Measurements from ENCODE around the gene INAFM2. TPM values are rescaled to one million over a fixed set of nuclear protein-coding genes. Genes with fewer than 3 reads are reported as not detected.

The INAFM2 gene
- total and polyA plus RNA-seq, 10 donors: 7.4 to 29.6 (median 18.7) TPM

DNA sequence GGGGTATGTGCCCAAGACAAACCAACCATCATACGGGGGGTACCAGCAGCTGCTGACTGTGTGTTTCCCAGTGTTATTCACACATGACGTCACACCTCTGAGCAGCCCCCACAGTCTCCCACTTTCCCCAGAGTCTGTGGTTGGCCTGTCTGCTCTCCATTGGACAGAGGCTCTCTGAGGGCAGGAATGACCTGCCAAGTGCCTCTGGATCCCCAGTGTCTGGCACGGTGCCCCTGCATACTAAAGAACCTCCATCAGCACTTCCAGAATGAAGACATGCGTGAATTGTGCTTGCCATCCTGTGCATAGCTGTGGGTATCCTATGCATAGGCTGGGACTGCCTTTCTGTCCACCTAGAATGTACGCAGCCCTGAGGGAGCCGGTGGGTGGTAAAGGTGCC is 20.7 kb downstream of the INAFM2 start:
- 42 to 67% (median 48%) methylated on average over 4 to 6 of the region's 6 CpGs for WGBS, 5 donors
- Histone ChIP-seq H3K4me3 (no peak overlapping the region), H3K27me3 (replicated peaks in 1 of 7) (peaks cover 0 to 5% (median 0%) of the 10 kb centered on the region in 7 donors), H3K27ac (no peak overlapping the region), H3K9me3 (no peaks in the 10 kb centered on the region), H3K36me3 (no peaks in the 10 kb centered on the region), H3K4me1 (peaks cover 0 to 45% (median 30%) of the 10 kb centered on the region in 6 donors)
- TF ChIP-seq POLR2A (IDR thresholded peaks at IDR 0.05): no peak
- TF ChIP-seq POLR2AphosphoS5 (IDR thresholded peaks at IDR 0.05): no peak
- TF ChIP-seq, protein P1, sequence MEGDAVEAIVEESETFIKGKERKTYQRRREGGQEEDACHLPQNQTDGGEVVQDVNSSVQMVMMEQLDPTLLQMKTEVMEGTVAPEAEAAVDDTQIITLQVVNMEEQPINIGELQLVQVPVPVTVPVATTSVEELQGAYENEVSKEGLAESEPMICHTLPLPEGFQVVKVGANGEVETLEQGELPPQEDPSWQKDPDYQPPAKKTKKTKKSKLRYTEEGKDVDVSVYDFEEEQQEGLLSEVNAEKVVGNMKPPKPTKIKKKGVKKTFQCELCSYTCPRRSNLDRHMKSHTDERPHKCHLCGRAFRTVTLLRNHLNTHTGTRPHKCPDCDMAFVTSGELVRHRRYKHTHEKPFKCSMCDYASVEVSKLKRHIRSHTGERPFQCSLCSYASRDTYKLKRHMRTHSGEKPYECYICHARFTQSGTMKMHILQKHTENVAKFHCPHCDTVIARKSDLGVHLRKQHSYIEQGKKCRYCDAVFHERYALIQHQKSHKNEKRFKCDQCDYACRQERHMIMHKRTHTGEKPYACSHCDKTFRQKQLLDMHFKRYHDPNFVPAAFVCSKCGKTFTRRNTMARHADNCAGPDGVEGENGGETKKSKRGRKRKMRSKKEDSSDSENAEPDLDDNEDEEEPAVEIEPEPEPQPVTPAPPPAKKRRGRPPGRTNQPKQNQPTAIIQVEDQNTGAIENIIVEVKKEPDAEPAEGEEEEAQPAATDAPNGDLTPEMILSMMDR (IDR thresholded peaks at IDR 0.05 in 8 of 11, conservative IDR thresholded peaks at IDR 0.05 in 3 of 11): no peak
- no peak for DNase-seq
- intact Hi-C loops (cut with DNase I; ENCODE audit: low total_unique reads): loop anchor here (5.0 kb wide), 1 partner anchor 78 kb away; no protein-coding TSS in a partner anchor

DNA sequence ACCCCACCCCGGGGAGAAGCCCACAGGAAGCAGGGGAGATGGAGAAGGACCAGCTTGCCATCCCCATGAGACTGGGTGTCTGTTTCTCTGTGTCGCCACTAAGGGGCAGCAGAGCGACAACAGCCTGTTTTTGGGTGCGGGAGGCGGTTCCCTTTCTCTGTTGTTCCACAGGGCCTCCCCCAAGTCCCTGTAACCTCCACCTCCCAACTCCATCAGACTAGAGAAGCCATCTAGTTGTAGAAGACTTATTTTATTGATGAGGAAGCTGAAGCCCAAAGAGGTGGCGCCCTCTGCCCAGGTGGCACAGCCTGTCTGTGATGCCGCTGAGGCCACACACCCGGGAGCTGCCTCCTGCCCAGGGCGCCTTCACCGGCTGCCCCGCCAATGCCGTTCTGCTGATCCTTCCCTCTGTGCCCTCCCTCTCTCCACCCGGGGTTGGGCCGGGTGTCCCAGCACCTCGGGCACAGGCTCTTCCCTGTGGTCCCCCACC is 21.2 kb downstream of the INAFM2 start:
- no peak overlapping the region for H3K27ac ChIP-seq
- TF ChIP-seq POLR2AphosphoS5 (IDR thresholded peaks at IDR 0.05): no peak
- TF ChIP-seq, protein P1 (IDR thresholded peaks at IDR 0.05 in 8 of 11, conservative IDR thresholded peaks at IDR 0.05 in 3 of 11): peak; percentile 55 to 89 (median 78)
- 25 to 43% (median 37%) methylated on average over 13 to 15 of the region's 15 CpGs for WGBS, 5 donors
- peaks cover 0 to 5% (median 0%) of the 10 kb centered on the region in 7 donors for H3K27me3 ChIP-seq (replicated peaks in 1 of 7)
- peaks cover 0 to 41% (median 27%) of the 10 kb centered on the region in 6 donors for H3K4me1 ChIP-seq
- DNase-seq: peak; percentile 91
- H3K36me3 ChIP-seq: no peaks in the 10 kb centered on the region
- intact Hi-C loops (cut with DNase I; ENCODE audit: low total_unique reads): loop anchor here (5.0 kb wide), 1 partner anchor 78 kb away; no protein-coding TSS in a partner anchor
- no peak overlapping the region for H3K4me3 ChIP-seq
- H3K9me3 ChIP-seq: no peaks in the 10 kb centered on the region

DNA sequence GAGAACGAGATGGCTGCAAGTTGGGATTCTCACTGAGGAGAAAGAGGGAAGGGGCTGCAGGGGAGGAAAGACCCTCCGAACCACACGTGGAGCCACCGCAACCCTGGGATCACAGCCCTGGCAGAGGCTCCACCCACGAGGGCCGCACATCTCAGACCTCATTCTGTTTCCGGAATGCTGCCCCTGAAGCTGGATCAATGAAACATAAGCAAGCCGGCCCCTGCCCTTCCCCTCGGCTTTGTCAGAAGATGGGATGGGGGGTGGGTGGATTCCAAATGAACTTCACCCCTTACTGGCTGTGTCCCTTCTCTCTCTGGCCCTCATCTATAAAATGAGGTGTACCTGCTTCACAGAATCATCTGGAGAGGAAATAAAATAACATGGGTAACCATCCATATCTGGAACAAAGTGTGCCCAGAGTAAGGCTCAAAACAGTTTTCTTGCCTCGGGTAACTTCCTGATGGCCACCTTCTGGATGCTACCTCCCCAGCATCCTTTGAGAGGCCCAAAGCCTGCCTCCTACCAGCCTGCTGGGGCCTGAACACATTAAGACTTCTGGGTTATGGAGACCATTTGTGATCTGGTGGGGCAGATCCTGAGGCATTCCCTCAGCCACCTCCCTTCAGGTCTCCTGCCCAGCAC is 21.9 kb downstream of the INAFM2 start:
- Histone ChIP-seq H3K9me3 (no peaks in the 10 kb centered on the region), H3K36me3 (no peaks in the 10 kb centered on the region), H3K27me3 (replicated peaks in 1 of 7) (peaks cover 0 to 5% (median 0%) of the 10 kb centered on the region in 7 donors), H3K4me1 (peaks cover 0 to 34% (median 21%) of the 10 kb centered on the region in 6 donors), H3K4me3 (no peak overlapping the region), H3K27ac (no peak overlapping the region)
- WGBS, 5 donors: 72 to 85% (median 77%) methylated on average over 10 of the region's 10 CpGs
- intact Hi-C loops (cut with DNase I; ENCODE audit: low total_unique reads): no loop called here
- TF ChIP-seq POLR2A (IDR thresholded peaks at IDR 0.05) (no peak), POLR2AphosphoS5 (IDR thresholded peaks at IDR 0.05) (no peak)
- TF ChIP-seq, protein P1 (IDR thresholded peaks at IDR 0.05 in 8 of 11, conservative IDR thresholded peaks at IDR 0.05 in 3 of 11): no peak
- DNase-seq: no peak

DNA sequence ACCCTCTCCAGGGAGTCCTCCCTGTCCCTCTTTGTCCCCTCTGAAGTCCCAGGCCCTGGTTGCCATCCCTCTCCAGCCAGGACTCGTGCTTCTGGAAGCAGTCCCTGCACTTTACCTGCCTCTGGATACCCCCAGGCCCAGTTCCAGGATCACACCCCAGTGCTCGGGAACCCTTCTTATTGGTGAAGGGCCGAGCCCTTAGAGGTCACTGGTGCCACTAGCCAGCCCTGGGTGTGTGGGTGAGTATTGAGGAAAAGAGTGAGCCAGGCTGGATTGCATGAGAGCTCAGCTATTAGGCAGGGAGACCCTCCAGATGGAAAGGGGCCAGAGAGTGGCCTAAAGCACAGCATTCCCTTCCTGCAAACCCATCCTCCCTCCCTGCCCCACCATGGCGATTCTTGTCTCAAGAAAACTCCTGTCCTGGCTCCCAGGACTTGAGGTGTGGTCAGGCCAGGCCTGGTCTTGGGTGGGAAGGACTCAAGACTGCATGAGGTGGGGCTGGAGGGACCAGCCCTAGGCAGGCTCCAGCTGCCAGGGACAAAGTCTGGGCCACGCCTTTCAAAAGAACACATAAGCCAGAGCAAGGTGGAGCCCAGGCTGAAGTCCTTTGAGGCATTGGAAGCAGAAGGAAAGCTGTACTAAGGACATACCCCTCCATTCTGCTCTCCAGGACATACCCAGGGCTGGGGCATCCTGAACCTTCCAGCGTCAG is 22.5 kb downstream of the INAFM2 start:
- DNase-seq: no peak
- WGBS, 5 donors: 79 to 89% (median 87%) methylated on average over 6 of the region's 6 CpGs
- TF ChIP-seq POLR2AphosphoS5 (IDR thresholded peaks at IDR 0.05) (no peak), POLR2A (IDR thresholded peaks at IDR 0.05) (no peak)
- TF ChIP-seq, protein P1 (IDR thresholded peaks at IDR 0.05 in 8 of 11, conservative IDR thresholded peaks at IDR 0.05 in 3 of 11): no peak

More for the DNA sequence above, 22.5 kb downstream of the INAFM2 start:
- no peaks in the 10 kb centered on the region for H3K9me3 ChIP-seq
- no peak overlapping the region for H3K4me3 ChIP-seq
- H3K4me1 ChIP-seq: peaks cover 0 to 27% (median 15%) of the 10 kb centered on the region in 6 donors
- H3K27ac ChIP-seq: no peak overlapping the region
- H3K36me3 ChIP-seq: no peaks in the 10 kb centered on the region
- intact Hi-C loops (cut with DNase I; ENCODE audit: low total_unique reads): no loop called here
- H3K27me3 ChIP-seq (replicated peaks in 1 of 7): peaks cover 0 to 5% (median 0%) of the 10 kb centered on the region in 7 donors
